ENCODE results near the gene KRT74.

DNA sequence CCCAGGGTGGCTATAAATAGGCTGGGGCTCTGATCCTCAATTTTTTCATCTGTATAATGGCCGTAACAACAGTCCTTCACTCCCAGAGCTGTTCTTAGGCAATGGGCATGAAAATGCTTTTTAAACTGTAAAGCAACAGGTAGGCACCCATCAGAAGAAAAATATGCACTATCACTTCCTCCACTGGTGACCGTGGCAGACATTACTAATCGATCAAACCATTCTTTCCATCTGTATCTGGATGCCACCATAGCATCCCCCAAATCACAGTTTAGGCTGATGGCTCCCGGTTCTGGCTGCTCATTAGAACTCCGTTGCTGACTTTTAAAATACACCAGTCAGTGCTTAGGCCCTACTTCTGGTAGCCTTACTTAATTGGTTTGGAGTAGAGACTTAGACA is 31.9 kb downstream of the KRT74 start:
- TF ChIP-seq, protein P1, sequence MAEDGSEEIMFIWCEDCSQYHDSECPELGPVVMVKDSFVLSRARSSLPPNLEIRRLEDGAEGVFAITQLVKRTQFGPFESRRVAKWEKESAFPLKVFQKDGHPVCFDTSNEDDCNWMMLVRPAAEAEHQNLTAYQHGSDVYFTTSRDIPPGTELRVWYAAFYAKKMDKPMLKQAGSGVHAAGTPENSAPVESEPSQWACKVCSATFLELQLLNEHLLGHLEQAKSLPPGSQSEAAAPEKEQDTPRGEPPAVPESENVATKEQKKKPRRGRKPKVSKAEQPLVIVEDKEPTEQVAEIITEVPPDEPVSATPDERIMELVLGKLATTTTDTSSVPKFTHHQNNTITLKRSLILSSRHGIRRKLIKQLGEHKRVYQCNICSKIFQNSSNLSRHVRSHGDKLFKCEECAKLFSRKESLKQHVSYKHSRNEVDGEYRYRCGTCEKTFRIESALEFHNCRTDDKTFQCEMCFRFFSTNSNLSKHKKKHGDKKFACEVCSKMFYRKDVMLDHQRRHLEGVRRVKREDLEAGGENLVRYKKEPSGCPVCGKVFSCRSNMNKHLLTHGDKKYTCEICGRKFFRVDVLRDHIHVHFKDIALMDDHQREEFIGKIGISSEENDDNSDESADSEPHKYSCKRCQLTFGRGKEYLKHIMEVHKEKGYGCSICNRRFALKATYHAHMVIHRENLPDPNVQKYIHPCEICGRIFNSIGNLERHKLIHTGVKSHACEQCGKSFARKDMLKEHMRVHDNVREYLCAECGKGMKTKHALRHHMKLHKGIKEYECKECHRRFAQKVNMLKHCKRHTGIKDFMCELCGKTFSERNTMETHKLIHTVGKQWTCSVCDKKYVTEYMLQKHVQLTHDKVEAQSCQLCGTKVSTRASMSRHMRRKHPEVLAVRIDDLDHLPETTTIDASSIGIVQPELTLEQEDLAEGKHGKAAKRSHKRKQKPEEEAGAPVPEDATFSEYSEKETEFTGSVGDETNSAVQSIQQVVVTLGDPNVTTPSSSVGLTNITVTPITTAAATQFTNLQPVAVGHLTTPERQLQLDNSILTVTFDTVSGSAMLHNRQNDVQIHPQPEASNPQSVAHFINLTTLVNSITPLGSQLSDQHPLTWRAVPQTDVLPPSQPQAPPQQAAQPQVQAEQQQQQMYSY (CRISPR knock-in tag; IDR thresholded peaks at IDR 0.05): no peak
- no peak for TF ChIP-seq ZNF12 (CRISPR knock-in tag; IDR thresholded peaks at IDR 0.05)
- no peak for TF ChIP-seq DPF2 (CRISPR knock-in tag; IDR thresholded peaks at IDR 0.05; ENCODE audit: borderline replicate concordance, low read depth)
- TF ChIP-seq CTCF (CRISPR knock-in tag; IDR thresholded peaks at IDR 0.05): no peak
- TF ChIP-seq, protein P2, sequence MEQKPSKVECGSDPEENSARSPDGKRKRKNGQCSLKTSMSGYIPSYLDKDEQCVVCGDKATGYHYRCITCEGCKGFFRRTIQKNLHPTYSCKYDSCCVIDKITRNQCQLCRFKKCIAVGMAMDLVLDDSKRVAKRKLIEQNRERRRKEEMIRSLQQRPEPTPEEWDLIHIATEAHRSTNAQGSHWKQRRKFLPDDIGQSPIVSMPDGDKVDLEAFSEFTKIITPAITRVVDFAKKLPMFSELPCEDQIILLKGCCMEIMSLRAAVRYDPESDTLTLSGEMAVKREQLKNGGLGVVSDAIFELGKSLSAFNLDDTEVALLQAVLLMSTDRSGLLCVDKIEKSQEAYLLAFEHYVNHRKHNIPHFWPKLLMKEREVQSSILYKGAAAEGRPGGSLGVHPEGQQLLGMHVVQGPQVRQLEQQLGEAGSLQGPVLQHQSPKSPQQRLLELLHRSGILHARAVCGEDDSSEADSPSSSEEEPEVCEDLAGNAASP (CRISPR knock-in tag; IDR thresholded peaks at IDR 0.05; ENCODE audit: borderline replicate concordance): no peak
- no peak for TF ChIP-seq ZBTB44 (CRISPR knock-in tag; IDR thresholded peaks at IDR 0.05)
- TF ChIP-seq FOXA1 (IDR thresholded peaks at IDR 0.05): no peak
- TF ChIP-seq FOXA1 (CRISPR knock-in tag; IDR thresholded peaks at IDR 0.05): no peak
- TF ChIP-seq, protein P3, sequence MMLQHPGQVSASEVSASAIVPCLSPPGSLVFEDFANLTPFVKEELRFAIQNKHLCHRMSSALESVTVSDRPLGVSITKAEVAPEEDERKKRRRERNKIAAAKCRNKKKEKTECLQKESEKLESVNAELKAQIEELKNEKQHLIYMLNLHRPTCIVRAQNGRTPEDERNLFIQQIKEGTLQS (CRISPR knock-in tag; IDR thresholded peaks at IDR 0.05): no peak
- no peak for TF ChIP-seq CEBPZ (IDR thresholded peaks at IDR 0.05; ENCODE audit: low read length)
- TF ChIP-seq KAT7 (CRISPR knock-in tag; IDR thresholded peaks at IDR 0.05; ENCODE audit: borderline replicate concordance): no peak

Data from HepG2 (cell line).